ENCODE results near the gene RAPGEF1. TPM values are rescaled to one million over a fixed set of nuclear protein-coding genes. Genes with fewer than 3 reads are reported as not detected.
A peak's percentile ranks its signal among the peaks of the same experiment; 100 is the strongest.

RAPGEF1 gene
- total RNA-seq, 1 experiment from 2014 or later, result 9.7 TPM

DNA sequence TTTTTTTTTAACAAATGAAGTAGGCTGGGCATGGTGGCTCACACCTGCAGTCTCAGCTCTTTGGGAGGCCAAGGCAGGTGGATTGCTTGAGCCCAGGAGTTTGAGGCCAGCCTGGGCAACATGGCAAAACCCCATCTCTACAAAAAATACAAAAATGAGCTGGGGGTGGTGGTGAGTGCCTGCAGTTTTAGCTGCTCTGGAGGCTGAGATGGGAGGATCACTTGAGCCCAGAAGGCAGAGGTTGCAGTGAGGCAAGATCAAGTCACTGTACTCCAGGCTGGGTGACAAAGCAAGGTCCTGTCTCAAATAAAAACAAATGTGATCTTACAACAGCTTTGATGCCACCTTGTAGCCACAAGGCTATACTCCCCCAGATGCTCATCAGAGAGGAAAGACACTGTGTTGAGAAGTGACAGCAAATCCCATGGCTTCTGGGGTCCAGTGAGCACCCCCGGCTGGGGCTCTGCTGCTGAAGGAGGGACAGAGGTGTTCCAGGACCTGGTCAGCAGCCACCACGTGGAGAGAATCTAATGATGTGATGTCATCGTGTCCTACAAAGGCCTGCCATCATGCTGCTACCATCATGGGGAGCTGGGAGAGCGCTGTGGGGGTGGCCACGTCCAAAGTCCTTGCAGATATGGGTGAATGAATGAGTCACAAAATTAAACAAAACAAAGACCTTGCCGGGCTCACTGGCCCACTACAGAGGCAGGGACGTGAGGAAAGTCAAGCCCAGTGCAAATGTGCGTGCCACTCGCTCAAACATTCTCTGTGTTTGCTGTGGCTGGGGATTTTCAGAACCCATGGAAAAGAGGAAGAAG, 133.9 kb downstream of the RAPGEF1 start:
- peak; percentile 40 for DNase-seq (ENCODE audit: low spot score)

DNA sequence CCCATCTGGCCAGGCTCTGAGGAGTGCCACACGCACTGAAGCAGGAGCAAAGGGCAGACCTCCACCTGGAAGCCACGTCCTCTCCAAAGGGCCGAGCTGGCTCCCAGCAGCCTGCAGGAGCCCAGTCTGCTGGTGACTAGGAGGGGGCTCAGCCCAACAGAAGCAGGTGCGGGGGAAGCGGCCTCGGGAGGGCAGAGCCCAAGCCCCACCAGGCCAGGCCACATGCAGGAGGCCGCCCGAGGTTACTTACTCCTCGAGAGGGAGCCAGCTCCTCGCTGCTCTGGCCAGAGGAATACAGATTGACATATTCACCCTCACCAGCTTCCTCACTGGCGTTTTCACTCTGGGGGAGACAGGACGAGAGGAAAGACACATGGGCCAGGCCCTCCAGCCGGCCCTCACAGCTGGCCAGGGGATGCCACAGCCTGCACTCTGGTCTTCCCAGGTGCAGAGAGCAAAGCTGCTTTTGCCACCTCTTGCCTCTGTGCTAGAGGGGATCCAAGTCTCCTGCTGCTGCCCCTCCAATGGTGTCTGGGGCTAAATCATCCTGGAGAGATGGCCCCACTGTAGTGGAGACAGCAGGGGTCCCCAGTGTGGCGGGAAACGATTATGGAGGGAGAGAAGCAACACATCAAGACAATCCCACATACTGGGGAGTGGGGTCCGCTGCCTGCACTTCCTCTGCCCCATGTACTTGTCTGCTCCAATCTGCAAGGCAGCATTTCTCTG, 136.0 kb downstream of the RAPGEF1 start:
- no peak for DNase-seq (ENCODE audit: low spot score)

DNA sequence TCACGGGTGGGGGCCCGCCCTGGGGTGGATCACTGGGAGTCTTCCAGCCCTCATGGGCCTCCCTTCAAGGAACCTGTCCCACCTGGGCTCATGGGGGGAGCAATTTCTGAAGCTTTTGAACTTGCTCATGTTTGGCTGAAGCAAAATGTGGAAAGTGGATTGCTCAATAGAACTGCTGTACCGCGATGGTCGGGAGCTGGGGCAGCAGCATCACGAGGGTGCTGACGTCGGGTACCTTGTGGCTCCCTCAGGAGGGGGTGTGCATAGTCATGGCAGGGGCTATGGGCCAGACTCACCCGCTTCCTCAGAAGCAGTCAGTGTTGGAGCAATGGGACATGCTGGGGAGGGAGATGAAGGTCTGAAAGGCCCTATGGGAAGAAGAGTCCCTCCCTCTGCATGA, 136.7 kb downstream of the RAPGEF1 start:
- no peak for DNase-seq (ENCODE audit: low spot score)

DNA sequence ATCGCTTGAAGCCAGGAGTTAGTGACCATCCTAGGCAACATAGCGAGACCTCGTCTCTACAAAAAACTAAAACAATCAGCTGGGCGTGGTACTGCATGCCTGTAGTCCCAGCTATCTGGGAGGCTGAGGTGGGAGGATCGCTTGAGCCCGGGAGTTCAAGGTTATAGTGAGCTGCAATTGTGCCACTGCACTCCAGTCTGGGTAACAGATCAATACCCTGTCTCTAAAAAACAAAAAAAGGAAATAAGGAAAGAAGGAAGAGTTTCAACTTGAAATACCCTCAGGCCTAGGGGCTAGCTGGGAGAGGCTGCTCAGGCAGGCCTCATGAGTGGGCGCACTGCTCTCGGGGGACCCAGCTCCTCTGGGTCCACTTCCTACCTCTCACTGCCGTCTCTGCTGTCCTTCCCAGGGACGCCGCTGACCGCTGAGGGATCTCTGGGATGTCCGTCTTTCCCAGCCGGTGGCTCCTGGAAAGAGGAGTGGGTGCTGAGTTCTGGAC, 138.1 kb downstream of the RAPGEF1 start:
- DNase-seq (ENCODE audit: low spot score), result no peak

DNA sequence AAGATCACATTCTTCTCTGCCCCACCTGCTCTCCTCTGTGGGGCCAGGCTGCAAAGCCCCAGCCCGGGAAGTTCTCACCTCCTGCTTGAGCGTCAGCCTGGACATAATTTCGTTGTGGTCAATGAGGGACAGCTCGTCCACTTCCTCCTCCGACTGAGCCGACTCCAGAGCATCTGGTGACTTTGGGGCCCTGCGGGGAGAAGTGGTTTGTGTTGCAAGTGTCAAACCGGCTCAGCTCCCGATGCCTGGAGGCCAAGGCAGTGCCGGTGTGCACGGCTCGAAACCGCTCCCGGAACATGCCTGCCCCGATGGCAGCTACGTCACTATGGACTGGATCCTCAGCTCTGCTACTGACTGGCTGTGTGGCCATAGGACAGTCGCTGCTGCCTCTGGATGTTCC, 141.8 kb downstream of the RAPGEF1 start:
- DNase-seq (ENCODE audit: low spot score), result no peak

DNA sequence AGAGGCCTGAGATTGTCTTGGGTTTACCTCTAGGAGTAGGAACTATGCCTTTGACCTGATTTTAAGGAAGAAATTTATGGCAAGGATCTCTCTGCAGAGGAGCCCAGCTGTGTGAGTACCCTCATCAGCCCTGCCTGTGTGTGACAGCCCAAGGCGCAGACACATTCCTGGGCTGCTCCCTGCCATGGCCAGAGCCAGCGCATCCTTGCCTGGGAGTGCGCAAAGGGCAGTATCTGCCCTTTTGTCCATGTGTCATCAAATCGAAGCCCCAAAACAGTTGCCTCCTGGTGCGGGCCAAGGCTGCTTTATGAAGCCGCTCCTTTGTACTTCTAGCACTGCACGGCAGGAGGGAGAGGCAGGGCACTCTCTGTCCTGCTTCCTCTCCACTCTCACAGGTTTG, 142.6 kb downstream of the RAPGEF1 start:
- no peak for DNase-seq (ENCODE audit: low spot score)

DNA sequence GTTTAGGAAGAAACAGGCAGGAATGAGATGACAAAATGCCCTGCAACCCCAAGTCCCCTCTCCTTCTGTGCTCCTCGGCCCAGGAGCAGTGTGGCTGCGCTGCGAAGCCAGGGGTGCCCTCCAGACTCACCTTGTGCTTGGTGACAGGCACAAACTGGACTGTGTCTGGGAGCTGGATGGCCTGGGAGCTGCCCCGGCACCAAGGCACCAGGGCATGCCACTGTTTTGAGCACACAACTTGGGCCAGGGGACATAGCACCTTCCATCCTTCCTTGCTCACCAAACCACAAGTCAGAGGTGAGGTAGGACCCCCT, 143.5 kb downstream of the RAPGEF1 start:
- DNase-seq (ENCODE audit: low spot score), result no peak

DNA sequence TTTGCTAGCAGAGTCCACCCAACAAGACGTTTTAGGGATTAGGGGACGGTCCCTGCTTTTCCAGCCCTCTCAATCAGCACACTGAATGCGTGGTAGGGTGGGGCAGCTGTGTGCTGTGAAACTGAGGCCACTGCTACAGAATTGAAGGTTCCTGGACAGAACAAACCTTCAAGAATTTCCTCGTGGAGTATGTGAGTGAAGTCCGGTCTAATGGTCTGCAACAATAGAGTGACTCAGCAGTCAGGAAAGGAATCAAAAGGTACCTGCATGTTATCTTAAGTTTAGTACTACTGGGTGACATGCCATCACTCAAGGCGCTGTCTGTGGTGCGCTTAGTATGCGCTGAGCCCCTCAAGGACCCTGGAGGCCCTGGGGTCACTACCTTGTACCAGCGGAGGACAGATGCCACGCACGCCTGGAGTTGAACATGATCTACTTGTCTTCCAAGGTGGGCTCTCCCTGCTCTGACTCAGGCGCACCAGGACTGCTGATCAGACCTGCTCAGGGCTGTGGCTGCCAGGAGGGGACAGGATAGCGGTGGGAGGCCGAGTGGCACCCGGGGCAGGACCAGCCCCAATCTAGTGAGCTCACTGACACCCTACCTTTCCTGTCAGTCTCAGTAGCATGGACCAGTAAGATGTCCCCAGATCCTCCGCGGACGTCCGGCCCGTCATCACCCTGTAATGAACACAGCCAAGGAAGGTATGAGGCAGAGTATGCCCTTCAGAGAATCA, 144.0 kb downstream of the RAPGEF1 start:
- no peak for DNase-seq (ENCODE audit: low spot score)

DNA sequence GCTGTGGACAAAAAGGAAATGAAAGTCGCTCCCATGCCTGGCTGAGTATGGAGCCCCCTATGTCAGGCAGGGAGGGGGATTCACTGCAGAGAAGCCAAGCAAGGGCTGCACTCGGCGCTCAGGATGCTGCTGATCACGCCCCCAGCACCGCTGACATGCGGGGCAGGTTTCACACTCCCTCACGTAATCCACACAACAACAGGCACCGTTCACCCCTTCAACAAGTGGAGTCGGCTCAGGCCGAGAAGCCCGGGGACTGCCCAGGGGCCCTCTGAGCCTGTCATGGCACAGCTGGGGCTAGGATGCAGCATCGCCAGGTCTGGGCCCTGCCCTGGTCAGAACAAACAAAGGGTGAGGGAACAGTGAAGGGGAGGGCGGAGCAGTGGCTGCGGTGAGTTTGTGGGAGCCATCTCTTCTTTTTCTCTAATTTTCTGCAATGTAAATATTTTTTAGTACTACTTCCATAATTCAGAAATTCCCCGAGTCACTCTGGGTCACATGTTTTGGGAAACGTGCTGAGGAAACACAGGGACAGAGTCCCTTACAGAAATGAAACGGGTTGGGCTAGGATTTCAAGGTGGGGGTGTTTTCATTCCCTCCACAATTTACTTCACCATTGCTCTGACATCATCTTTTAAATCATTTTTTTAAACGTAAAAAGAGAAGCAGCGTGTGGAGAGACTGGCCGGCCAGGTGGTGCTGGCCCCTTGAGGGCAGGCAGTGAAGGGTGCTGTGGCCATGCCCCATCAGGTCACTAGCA, 144.8 kb downstream of the RAPGEF1 start:
- no peak for DNase-seq (ENCODE audit: low spot score)

DNA sequence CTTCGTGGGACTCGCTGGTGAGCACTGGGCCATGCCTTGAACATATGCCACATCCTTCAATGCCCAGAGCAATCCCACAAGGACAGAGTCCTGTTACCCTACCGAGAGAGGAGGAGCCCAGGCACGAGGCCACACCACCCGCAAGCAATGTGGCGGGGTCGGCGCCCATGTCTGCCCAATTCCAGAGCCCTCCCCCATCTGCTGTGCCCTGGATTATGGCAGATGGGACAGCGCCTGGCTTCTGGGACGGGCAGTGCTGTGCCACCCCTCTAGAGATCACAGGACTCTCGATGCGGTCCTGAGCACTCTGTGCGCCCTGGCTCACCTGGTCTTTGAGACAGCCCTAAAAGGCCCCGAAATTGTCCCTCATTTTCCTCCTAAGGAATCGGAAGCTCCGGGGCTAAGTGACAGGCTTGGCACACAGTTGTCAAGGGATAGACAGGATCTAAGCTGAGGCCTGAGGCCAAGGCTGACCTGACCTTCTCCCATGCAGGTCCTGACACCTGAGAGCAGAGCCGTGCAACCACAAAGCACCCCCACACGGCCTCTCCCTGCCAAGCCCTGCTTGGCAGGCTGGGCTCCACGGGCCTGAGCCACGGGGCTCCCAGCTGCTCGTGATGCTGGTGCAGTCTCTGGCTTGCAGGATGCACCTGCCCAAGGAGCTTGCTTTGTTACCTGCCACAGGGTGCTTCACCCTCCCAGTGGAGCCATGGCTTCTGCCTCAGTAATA, 145.8 kb downstream of the RAPGEF1 start:
- no peak for DNase-seq (ENCODE audit: low spot score)

DNA sequence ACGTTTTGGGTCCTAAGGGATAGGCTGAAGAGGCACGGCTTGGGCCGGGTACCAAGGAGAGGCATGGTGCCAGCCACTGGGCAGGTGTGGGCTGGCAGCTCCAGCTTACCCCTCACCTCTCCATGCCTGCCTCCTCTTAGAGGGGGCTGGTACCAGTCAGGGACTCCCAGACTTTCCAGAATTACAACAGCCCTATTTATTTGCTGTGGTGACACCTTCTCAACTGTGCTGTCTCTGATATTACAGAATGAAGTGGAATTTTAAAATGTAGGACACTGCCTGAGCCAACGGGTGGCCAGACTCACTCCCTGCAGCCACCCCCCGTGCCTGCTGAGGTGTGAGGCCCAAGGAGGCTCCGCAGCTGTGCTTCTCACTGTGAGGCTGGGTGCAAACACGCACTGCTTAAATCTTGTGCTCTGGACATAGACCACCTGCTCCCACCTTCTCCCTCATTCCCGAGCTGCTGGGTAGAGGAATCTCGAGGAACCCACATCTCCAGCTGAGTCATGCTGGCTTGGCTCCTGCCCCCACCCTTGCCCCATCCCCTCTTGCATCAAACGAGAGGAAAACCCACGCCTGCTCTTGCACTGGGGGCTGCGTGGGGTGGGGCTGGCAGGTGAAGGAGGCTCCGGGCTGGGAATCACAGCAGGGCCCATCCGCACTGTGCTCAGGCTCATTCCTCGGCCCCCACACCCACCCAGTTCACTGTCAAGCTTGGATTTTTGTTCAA, 146.6 kb downstream of the RAPGEF1 start:
- no peak for DNase-seq (ENCODE audit: low spot score)

DNA sequence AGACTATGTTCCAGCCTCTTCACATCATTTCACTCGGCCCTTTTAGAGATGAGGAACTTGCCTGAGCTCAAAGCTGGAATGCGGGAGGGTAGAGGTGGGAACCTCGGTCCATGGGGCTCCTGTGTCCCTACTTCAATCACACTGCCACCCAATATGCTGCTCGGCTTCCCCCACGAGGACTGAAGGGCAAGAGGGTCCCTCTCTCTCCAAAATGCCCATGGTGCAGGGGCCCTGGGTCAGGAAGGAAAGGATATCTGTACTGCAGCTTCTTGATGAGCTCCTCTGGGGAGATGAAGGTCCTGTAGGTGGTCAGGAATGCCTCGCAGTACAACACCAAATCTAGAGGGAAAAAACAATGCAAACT, 148.0 kb downstream of the RAPGEF1 start:
- DNase-seq (ENCODE audit: low spot score), result no peak

DNA sequence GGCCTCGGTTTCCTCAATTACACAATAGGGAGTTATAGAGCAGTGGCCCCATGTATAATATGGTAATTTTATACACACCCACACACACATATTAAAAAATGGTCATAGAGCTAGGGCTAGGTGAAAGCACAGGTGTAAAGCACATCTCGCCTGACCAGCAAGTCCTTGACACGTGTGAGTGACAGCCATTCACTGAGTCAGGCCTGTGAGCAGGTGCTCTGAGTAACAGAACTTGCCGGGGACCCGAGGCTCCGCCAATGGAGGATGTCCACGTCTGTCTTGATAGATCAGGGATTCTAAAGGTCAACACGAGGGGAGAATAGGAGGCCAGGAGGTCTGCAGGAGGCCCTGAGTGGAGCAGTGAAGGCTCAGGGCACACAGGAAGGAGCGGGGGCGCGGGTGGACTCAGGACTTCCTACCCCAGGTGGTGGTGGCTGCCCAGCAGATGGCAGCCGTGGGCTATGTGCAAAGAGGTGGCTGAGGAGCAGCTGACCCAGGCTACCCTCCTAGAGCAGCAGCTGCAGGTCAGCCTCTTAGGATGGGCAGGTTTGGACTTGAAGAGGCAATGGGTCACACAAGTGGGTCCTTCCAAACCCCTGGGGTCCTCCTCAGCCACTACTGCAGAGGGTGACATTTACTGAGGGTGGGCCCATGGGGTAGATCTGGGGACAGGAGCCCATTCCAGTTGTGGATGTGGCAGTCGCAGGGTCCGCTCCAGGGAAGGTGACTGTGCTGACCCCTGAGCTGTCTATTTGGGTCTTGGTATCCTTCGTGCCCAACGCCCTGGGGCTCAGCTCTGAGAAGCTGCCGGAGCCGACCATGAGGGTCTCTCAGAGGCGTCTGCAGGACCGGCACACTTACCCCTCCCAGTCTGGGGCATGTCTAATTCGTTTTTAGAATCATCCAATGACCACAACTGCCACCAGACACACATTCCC, 148.7 kb downstream of the RAPGEF1 start:
- peak; percentile 71 for DNase-seq (ENCODE audit: low spot score)

DNA sequence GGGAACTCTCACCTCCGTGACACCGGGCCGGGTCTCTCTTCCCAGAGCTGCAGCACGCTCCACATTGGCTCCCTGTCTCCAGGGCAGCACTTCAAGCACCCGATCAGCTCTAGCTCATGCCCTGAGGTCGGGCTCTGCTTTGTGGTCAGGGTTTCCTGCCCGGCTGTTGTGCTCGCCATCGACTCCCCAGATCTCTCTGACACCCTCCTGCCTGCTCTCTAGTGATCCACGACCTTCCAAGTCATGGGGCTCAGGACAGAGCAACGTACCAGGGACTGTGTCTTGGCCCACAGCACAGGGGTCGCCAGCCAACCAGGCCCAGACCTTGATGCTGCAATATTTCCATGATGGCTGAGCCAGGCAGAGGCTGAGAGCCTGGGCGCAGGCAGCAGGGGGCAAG, 149.4 kb downstream of the RAPGEF1 start:
- DNase-seq (ENCODE audit: low spot score), result no peak

DNA sequence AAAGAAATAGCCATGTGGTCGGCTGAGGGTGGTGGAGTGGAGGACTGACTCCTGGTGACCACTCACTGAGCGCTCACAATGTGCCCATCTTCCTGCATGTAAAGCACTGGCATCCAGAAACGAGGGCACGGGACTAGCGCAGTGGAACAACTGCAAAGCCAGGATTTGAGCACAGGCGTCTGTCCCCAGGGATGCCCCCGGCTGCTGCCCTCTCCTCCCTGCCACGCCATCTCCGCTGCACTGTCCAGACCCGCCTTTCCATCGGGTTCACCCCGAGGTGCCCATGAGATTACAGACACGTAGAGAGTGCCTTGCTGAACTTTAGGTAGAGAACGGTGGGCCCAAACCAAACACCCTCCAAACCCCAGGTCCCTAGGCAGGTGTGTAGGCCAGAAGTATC, 149.9 kb downstream of the RAPGEF1 start:
- DNase-seq (ENCODE audit: low spot score), result no peak

DNA sequence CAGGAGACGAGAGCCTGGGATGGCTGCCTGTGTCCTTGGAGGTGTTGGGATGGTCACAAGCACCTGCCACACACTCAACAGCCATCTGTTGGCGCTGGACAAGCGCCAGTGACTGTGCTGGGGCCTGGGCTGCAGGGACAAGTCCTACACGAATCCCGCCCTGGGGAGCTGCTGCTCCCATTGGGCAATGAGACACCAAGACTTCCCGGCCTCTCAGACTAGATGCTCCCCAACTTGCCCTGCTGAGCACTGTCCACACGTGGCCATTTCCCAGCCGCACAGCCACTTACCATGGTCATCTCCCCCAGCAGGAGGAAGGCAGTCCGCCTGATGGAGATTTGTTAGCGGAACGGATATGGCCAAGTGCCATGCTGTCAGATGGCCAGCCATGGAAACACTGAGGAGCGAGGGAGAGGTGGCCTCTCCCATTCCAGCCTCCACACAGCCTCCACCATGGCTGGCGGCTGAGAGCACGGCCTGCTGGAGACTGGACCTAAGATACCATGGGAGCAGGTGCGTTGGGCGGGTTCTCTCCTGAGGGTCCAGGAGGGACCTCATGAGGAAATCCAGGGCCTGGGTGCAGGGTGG, 150.7 kb downstream of the RAPGEF1 start:
- DNase-seq (ENCODE audit: low spot score), result no peak

DNA sequence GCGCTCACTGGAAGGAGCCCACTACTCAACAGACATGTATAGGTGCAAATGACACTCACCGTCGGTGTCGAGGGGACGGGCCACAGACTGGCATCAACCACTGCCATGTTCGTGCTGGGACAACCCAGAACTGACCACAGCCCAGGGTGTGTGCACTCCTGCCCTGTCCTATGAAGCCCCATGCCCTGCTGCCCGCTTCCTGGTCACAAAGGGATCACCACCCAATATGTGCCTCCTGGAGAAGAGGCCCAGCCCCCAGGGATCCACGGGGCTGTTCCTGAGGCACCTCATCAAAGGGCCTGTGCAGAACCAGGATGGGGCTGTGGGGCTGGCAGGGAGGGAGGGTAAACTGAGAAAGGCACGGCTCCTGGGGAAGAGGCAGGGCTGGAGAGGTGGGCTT, 151.5 kb downstream of the RAPGEF1 start:
- DNase-seq (ENCODE audit: low spot score), result no peak

DNA sequence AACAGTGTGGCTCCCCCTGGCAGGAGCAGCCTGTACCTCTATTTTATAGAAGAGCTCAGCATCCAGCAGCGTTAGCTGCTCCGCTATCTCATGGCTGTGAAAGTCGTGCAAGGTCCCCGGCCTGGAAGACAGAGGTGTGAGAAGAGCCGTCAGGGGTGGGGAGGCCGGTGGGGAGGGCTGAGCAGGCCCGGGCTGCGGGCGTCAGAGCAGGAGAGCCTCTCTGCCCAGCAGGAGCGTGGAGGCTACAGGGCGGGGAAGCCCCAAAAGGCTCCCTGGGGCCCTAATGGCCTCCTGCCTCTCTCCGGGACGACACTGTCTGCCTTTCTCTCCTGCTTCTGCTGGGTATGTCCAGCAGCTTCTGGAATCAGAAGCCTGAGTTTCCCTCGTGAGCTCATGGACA, 152.0 kb downstream of the RAPGEF1 start:
- DNase-seq (ENCODE audit: low spot score), result no peak

DNA sequence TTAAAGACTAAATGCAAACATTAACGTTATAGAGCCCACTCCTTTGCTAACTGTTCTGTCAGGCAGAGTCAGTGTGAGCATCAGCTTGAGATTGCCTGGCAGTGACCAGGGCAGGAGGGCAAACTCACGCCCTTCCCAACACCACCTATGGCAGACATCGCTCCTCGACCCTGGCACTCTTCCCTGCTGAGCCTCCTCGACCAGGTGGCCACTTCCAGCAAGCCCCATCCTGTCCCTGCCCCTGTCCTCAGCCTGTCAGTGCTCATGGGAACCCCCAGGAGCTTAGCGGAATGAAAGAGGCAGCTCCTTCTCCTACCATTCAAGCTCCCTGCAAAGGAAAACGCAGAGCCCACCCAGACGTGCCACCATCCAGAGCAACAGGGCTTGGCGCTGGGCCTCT, 152.5 kb downstream of the RAPGEF1 start:
- DNase-seq (ENCODE audit: low spot score), result no peak

Measured in H4 (cell line).